Measurements from ENCODE around the gene TNFRSF14.
"Not testable (repeated sequence)": the region's sequence is repeated elsewhere in the genome, so short reads cannot be mapped to it uniquely, and the experiment has no call there.

The TNFRSF14 gene

DNA sequence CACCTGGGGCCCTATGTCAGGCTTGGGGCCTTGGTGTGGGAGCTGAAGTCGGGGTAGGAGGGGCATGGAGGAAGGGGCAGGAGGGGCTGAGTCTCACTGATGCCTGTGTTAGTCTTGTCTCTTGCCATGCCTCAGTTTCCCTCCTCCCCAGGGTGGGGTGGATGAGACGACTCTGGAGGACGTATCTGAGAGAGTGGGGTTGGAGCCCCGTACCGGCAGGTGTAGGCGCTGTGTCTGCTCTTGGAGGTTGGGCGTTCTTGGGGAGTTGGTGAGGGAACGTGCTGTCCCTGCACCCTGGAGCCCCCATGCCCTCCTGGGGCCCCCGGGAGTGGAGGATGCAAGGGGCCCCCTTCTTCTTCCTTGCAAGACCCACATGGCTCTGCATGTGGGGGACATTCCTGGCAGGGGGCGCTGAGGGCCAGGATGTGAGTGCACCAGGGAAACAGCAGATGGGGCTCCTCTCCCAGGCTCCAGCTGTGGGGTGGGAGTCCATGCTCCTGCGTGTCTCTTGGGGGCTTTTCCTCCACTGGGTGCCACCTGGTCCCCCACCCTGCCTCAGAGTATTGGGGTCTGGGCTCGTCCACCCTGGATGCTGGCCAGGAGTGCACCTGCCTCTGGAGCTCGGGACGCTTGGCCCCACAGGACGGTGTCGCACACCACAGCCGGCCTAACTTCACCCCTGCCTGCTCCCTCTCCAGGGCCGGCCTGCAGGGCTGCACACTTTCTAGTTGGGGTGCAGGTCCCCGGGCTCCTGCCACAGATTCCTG is 1.4 kb upstream of the TNFRSF14 start:
- no peak for DNase-seq

DNA sequence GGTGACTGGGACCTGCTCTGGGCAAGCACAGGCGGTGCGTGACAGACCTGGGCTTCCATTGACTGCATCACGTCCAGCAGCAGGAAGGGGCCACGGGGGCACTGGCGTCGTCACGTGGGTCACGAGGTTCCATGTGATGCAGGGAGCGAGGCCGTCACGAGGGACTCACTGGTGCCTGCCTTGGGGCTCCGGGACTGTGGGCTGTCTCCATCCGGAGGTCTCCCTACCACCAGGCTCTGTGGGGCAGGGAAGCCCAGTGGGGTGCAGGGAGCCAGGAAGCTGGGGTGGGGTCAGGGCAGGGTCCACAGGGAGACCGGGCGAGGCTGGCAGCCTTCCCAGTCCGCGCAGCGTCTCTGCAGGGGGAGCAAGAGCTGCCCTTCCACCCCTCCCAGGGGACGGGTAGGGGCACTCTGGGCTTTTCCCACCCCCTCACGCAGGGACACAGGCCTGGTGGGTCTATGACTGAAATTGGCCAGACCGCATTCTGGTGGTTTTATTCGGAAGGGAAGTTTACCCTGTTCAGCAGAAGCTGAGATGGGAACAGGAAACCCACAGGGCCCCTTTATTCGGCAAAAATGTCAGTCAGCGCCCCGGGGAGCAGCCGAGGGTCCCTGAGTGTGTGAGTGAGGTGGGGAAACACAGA is 416 bp upstream of the TNFRSF14 start:
- no peak for DNase-seq

- DNase-seq = no peak
These were observed 709 bp downstream of the TNFRSF14 start for GRCh38 chr1:2556678-2557481.

- DNase-seq = no peak
These were observed 1.6 kb downstream of the TNFRSF14 start for GRCh38 chr1:2557482-2558400.

DNA sequence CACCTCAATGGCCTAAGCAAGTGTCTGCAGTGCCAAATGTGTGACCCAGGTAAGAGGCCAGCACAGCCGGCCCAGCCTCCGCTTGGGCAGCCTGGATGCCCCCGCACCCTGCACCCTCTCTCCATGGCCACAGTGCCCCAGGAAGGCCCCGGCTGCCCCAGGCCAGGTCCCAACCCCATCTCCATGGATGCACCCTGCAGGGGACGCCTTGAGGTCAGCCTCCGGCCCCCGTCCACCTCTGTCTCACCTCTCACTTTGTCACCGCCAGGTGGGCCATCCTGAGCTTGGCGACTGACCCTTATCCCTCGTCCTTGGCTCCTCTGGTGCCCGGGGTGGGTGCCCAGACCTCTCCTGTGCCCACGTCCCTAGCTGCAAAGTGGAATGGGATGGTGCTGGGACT is 2.2 kb downstream of the TNFRSF14 start:
- no peak for DNase-seq

- DNase-seq = no peak
These were observed 2.7 kb downstream of the TNFRSF14 start for GRCh38 chr1:2558861-2559260.

DNA sequence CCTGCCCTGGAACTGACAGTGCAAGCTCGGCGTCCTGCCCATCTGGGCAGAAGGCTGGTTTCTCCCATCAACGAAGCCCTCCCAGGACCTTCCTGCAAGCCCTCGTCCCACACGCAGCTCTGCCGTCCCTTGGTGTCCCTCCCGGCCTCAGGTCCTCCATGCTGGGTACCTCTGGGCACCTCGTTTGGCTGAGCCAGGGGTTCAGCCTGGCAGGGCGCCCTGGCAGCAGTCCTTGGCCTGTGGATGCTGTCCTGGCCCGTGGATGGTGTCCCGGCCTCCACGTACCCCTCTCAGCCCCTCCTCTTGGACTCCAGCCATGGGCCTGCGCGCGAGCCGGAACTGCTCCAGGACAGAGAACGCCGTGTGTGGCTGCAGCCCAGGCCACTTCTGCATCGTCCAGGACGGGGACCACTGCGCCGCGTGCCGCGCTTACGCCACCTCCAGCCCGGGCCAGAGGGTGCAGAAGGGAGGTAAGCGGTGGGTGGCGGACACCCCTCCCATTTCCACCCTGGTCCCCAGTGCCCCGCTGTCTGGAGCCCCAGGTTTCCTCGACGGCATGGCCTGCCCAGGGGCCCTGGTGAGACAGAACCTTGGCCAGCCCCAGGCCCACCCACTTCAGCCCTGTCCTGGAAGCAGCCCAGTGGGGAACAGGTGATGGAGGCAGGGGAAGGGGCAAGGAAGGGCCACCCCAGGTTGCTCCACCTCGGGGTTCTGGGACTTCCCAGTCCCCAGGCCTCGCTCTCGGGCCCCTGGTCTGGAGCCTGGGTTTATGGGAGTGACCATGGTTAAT is 3.5 kb downstream of the TNFRSF14 start:
- DNase-seq = no peak

DNA sequence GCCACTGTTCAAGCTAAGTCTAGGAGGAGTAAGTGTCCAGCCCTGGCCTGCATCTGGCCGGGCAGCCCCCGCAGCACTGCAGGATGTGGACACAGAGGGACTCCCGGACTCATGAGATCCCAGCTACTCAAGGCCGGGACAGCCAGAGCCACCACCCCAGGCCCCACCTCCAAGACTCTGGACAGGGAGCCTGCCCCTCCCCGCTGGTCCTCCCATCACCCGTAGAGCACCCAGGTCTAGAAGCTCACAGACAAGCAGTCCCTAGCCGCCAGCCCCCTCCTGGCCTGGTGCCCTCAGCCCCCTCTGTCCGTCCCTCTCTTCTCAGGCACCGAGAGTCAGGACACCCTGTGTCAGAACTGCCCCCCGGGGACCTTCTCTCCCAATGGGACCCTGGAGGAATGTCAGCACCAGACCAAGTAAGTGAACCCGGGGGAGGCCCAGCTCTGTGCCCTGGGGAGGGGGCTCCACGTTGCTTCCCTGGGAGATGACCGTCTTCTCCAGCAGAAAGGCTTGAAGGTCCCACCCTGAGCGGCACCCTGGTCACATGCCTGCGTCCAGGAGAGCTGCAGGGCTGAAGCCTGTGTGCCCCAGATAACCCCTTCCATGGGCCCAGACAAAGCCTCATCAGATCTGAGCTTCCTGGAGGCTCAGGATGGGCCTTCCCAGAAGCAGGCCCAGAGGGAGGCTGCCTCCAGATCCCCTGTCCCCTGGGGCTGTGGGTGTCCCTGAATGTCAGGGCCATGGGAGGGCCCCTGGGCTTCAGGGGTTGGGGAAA is 4.3 kb downstream of the TNFRSF14 start:
- no peak for DNase-seq

GRCh38 chr1:2561446-2561845 is 5.3 kb downstream of the TNFRSF14 start:
- DNase-seq = no peak

- no peak for DNase-seq
These were observed 6.0 kb downstream of the TNFRSF14 start for GRCh38 chr1:2561898-2562895.

DNA sequence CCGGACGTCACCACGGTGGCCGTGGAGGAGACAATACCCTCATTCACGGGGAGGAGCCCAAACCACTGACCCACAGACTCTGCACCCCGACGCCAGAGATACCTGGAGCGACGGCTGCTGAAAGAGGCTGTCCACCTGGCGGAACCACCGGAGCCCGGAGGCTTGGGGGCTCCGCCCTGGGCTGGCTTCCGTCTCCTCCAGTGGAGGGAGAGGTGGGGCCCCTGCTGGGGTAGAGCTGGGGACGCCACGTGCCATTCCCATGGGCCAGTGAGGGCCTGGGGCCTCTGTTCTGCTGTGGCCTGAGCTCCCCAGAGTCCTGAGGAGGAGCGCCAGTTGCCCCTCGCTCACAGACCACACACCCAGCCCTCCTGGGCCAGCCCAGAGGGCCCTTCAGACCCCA is 7.0 kb downstream of the TNFRSF14 start:
- DNase-seq = no peak

DNA sequence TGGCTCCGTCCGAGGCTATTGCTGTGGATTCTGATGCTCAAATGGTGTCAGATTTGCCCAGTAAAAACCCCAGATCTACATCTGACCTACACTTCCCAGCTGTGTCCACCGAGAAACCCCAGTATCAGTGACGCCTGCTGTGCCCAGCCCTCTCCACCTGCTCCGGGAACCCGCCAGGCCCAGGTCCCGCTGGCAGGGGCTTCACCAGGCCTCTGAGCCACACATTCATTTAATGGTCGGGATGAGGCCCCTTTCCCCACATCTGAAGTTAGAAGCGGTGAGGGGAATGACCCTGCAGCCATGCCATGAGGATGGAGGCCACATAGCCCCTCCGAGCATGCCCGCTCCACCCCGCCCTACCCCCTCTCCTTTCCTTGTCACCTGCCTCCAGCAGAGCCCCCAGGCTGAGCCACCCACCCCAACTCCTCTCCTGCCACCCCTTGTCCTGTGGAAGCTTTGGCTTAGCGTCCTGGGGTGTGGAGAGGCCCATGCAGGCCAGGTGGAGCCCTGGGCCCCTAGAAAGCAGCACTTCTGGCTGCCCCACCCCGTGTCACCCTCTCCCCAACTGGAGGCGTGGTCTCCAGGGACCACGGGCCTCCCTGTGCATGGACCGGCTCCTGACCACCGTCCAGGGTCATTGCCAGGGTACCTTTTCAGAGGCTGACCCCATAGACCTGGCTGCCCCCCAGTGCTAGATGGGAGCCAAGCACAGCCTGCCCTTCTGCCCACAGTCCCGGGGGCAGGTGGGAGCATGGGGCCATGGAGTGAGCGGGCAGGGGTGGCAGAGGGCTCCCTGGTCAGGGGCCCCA is 8.0 kb downstream of the TNFRSF14 start:
- no peak for DNase-seq

DNA sequence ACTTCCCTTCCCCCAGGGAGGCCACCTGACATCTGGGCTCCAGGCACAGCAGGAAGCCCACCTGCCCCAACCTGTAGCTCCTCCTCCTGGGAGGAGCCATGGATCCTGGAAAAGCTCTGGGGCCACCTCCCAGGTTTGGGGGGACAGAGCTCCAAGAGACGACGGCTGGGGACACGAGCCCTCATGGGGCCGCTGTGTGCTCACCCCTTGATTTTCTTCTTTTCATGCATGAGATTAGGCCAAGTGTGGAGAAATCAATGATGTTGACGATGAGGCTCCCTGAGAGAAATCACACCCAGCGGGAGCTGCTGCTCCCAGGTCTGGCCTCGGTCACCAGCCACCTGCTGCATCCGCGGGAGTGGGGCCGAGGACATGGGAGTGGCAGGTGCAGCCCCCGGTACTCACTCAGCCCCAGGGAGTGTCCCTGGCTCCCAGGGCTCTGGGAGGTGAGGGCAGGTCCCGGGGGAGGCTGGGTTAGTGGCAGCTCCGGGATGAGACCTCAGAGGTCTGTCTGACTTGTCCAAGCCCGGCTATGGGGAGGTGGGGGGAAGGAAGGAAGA is 8.7 kb downstream of the TNFRSF14 start:
- DNase-seq = no peak

DNA sequence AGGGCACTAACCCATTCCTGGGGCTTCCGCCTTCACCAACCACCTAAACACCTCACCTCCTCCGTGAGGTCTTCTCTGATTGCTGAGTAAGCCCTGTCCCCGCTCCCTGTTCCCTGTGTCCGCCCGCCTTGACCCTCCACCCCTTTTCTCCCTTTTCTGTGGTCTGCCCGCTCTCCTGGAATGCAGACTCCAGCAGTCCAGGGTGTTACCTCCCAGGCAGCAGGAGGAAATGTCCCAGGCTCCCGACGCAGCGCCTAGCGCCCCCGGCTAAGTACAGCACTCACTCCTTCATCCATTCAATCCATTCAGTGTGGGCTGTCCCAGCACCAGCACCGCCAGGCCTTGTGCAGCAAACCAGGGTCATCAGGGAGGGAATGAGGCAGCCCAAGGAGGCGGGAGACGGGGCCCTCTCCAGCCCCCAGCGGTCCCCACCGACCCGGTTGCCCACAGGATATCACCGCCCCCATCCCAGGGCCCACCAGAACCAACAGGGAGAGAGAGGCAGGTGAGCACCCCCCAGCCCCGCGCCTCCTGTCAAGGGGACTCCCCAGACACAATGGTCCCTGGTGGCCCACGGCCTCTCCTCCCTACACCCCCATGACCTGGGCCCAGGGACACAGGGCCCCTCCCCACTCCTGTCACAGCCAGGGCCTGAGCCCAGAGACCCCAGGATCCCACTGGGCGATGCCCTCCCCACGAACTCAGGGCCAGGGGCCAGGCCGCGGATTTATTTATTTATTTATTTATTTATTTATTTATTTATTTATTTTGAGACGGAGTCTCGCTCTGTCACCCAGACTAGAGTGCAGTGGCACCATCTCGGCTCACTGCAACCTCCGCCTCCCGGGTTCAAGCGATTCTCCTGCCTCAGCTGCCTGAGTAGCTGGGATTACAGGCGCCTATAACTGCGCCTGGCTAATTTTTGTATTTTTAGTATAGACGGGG is 10.2 kb downstream of the TNFRSF14 start:
- no peak for DNase-seq

- no peak for DNase-seq
These were observed 11.0 kb downstream of the TNFRSF14 start for GRCh38 chr1:2567083-2567679.

GRCh38 chr1:2568187-2568816 is 12.1 kb downstream of the TNFRSF14 start:
- not testable (repeated sequence) for DNase-seq
